Neuronal stem cell (in vitro differentiated cells): ENCODE measurements around the gene ADAD2.
A peak's percentile ranks its signal among the peaks of the same experiment; 100 is the strongest.

ENCODE experiments used
- DNase-seq: peaks from one replicate; pipeline ENCODE4 v3.0.0-alpha.2; 2013; ENCODE audit warnings: low spot score
- H2AFZ ChIP-seq: one replicate; pipeline ENCODE4 v1.6.1; 2013; ENCODE audit warnings: mild to moderate bottlenecking, low read length, inconsistent platforms
- H2AK5ac ChIP-seq: 2 replicates; pipeline ENCODE4 v1.6.1; 2013; ENCODE audit warnings: low read depth, mild to moderate bottlenecking, inconsistent platforms, low read length, moderate library complexity, mixed read lengths
- H2BK120ac ChIP-seq: 2 replicates; pipeline ENCODE4 v1.6.1; 2013; ENCODE audit warnings: low read depth, mild to moderate bottlenecking, inconsistent platforms, low read length, moderate library complexity, mixed read lengths
- H2BK12ac ChIP-seq: one replicate; pipeline ENCODE4 v1.6.1; 2013; ENCODE audit warnings: low read length, inconsistent platforms
- H2BK15ac ChIP-seq: 2 replicates; pipeline ENCODE4 v1.6.1; 2013; ENCODE audit warnings: mild to moderate bottlenecking, low read length, inconsistent platforms, mixed read lengths
- H2BK5ac ChIP-seq: one replicate; pipeline ENCODE4 v1.6.1; 2013; ENCODE audit warnings: inconsistent platforms, mild to moderate bottlenecking, low read length, moderate library complexity
- H3K14ac ChIP-seq: one replicate; pipeline ENCODE4 v1.6.1; 2013; ENCODE audit warnings: low read length, inconsistent platforms
- H3K18ac ChIP-seq: 2 replicates; pipeline ENCODE4 v1.6.1; 2013; ENCODE audit warnings: low read length, inconsistent platforms
- H3K23ac ChIP-seq: 2 replicates; pipeline ENCODE4 v1.6.1; 2013; ENCODE audit warnings: low read depth, mild to moderate bottlenecking, mixed read lengths, low read length, inconsistent platforms; ENCODE audit not compliant: poor library complexity
- H3K27ac ChIP-seq: replicated peaks from 3 replicates; pipeline ENCODE4 v1.5.1; 2013; ENCODE audit warnings: low read length, inconsistent platforms
- H3K27me3 ChIP-seq, 3 experiments: 2 replicates each; pipeline ENCODE4 v1.6.1; 2013; ENCODE audit warnings: low read length in 3 of 3, mild to moderate bottlenecking in 2 of 3, inconsistent platforms in 1 of 3, low read depth in 1 of 3, mixed read lengths in 1 of 3, moderate library complexity in 1 of 3; ENCODE audit not compliant: control insufficient read depth in 3 of 3, insufficient read depth in 3 of 3
- H3K36me3 ChIP-seq, 2 donors: replicated peaks in 1 of 2; 2 replicates each; pipeline ENCODE4 v1.6.1; 2013; ENCODE audit warnings: low read length in 2 of 2; ENCODE audit not compliant: control insufficient read depth in 2 of 2, insufficient read depth in 2 of 2
- H3K4ac ChIP-seq: 2 replicates; pipeline ENCODE4 v1.6.1; 2013; ENCODE audit warnings: inconsistent platforms, mild to moderate bottlenecking, low read length, moderate library complexity
- H3K4me1 ChIP-seq, 2 donors: 1 replicate in 1 of 2; 2 replicates in 1 of 2; pipeline ENCODE4 v1.6.1; 2013; ENCODE audit warnings: low read length in 2 of 2, low read depth in 1 of 2; ENCODE audit not compliant: control insufficient read depth in 2 of 2, insufficient read depth in 1 of 2
- H3K4me2 ChIP-seq: one replicate; pipeline ENCODE4 v1.6.1; 2013; ENCODE audit warnings: mild to moderate bottlenecking, low read length, inconsistent platforms; ENCODE audit not compliant: insufficient read depth, poor library complexity, severe bottlenecking
- H3K4me3 ChIP-seq, 2 donors: 2 replicates each; pipeline ENCODE4 v1.5.1; 2013; ENCODE audit warnings: low read length in 2 of 2, mild to moderate bottlenecking in 2 of 2, inconsistent platforms in 1 of 2, moderate library complexity in 1 of 2
- H3K79me1 ChIP-seq: one replicate; pipeline ENCODE4 v1.6.1; 2013; ENCODE audit warnings: low read depth, mild to moderate bottlenecking, inconsistent platforms, low read length, moderate library complexity
- H3K9ac ChIP-seq: one replicate; pipeline ENCODE4 v1.6.1; 2013; ENCODE audit warnings: mild to moderate bottlenecking, low read depth, low read length, inconsistent platforms; ENCODE audit not compliant: poor library complexity
- H3K9me3 ChIP-seq, 2 donors: replicated peaks in 1 of 2; 2 replicates each; pipeline versions ENCODE3 to v1.6.1; 2013; ENCODE audit warnings: low read length in 2 of 2, mild to moderate bottlenecking in 2 of 2, inconsistent platforms in 1 of 2, low read depth in 1 of 2, mixed read lengths in 1 of 2, moderate library complexity in 1 of 2; ENCODE audit not compliant: control insufficient read depth in 2 of 2, insufficient read depth in 1 of 2
- H4K8ac ChIP-seq: one replicate; pipeline ENCODE4 v1.6.1; 2013; ENCODE audit warnings: low read depth, mild to moderate bottlenecking, inconsistent platforms, low read length, moderate library complexity
- H4K91ac ChIP-seq: one replicate; pipeline ENCODE4 v1.6.1; 2013; ENCODE audit warnings: low read length, low read depth, mild to moderate bottlenecking, inconsistent platforms; ENCODE audit not compliant: poor library complexity
- WGBS, 2 donors: extraction: QIAGEN DNeasy Blood & Tissue Kit; methylation state at CpG; one replicate each; pipeline ENCODE4 v1.1.7; 2013; ENCODE audit warnings: missing lambda C conversion rate in 2 of 2, mixed read lengths in 1 of 2; ENCODE audit not compliant: insufficient read length in 2 of 2, insufficient replicate concordance in 1 of 2; ENCODE audit errors: extremely low coverage in 2 of 2; 5-methylcytosine and 5-hydroxymethylcytosine counted together

ADAD2 gene

GRCh38 chr16:84218176-84218823 is 27.3 kb downstream of the ADAD2 start:
- H4K91ac ChIP-seq = no peak overlapping the region
- no peak overlapping the region for H2AK5ac ChIP-seq
- H3K14ac ChIP-seq = no peak overlapping the region
- H3K4ac ChIP-seq = no peak overlapping the region
- peak overlapping the region; percentile 37 for H2AFZ ChIP-seq
- no peak for DNase-seq
- no peak overlapping the region for H3K27ac ChIP-seq
- no peak overlapping the region for H2BK120ac ChIP-seq
- no peak overlapping the region for H2BK5ac ChIP-seq
- no peak overlapping the region for H2BK12ac ChIP-seq
- H2BK15ac ChIP-seq = no peak overlapping the region
- WGBS, 2 donors = no CpG with 5 or more reads among the region's 17 CpGs
- no peak overlapping the region for H3K23ac ChIP-seq
- H3K4me1 ChIP-seq = peaks cover 3 to 9% of the 10 kb centered on the region in 2 donors
- no peak overlapping the region for H3K18ac ChIP-seq
- H4K8ac ChIP-seq = no peak overlapping the region
- no peaks in the 10 kb centered on the region for H3K9me3 ChIP-seq
- H3K27me3 ChIP-seq = peaks cover 0 to 14% (median 0%) of the 10 kb centered on the region in 3 experiments
- peaks cover 3% of the 10 kb centered on the region for H3K79me1 ChIP-seq
- no peak overlapping the region for H3K4me2 ChIP-seq
- H3K36me3 ChIP-seq = no peaks in the 10 kb centered on the region
- no peak overlapping the region for H3K9ac ChIP-seq
- no peak overlapping the region for H3K4me3 ChIP-seq

- WGBS, 2 donors = no CpG with 5 or more reads among the region's 6 CpGs
- Histone ChIP-seq H3K27ac (no peak overlapping the region), H2BK5ac (no peak overlapping the region), H4K91ac (no peak overlapping the region), H3K4ac (no peak overlapping the region), H3K79me1 (peaks cover 3% of the 10 kb centered on the region), H4K8ac (no peak overlapping the region), H2BK15ac (no peak overlapping the region), H3K23ac (no peak overlapping the region), H2BK12ac (no peak overlapping the region), H3K4me3 (no peak overlapping the region), H3K36me3 (no peaks in the 10 kb centered on the region), H3K27me3 (peaks cover 0 to 14% (median 0%) of the 10 kb centered on the region in 3 experiments), H3K18ac (no peak overlapping the region), H3K4me1 (peaks cover 3 to 9% of the 10 kb centered on the region in 2 donors), H3K9ac (no peak overlapping the region), H2AFZ (peak overlapping the region; percentile 37), H3K4me2 (no peak overlapping the region), H2BK120ac (no peak overlapping the region), H3K14ac (no peak overlapping the region), H2AK5ac (no peak overlapping the region), H3K9me3 (no peaks in the 10 kb centered on the region)
- DNase-seq = no peak
Observed at GRCh38 chr16:84218956-84219355, 28.0 kb downstream of the ADAD2 start.

- Histone ChIP-seq H2BK15ac (no peak overlapping the region), H3K27ac (no peak overlapping the region), H4K8ac (no peak overlapping the region), H3K9ac (no peak overlapping the region), H4K91ac (no peak overlapping the region), H2BK5ac (no peak overlapping the region), H2AFZ (no peak overlapping the region), H3K4me2 (no peak overlapping the region), H2BK120ac (no peak overlapping the region), H3K4ac (no peak overlapping the region), H2BK12ac (no peak overlapping the region), H3K14ac (no peak overlapping the region), H3K23ac (no peak overlapping the region), H3K79me1 (peaks cover 3% of the 10 kb centered on the region), H3K27me3 (peaks cover 0 to 5% (median 0%) of the 10 kb centered on the region in 3 experiments), H3K36me3 (no peaks in the 10 kb centered on the region), H3K4me3 (no peak overlapping the region), H3K18ac (no peak overlapping the region), H2AK5ac (no peak overlapping the region), H3K9me3 (no peaks in the 10 kb centered on the region), H3K4me1 (peaks cover 3 to 9% of the 10 kb centered on the region in 2 donors)
- no CpG with 5 or more reads among the region's 1 CpG for WGBS, 2 donors
- no peak for DNase-seq
Observed at GRCh38 chr16:84220851-84221250, 29.9 kb downstream of the ADAD2 start.

- Histone ChIP-seq H3K4me3 (no peak overlapping the region), H4K8ac (no peak overlapping the region), H3K9me3 (no peaks in the 10 kb centered on the region), H3K4ac (no peak overlapping the region), H2AFZ (no peak overlapping the region), H3K4me1 (peaks cover 8 to 14% of the 10 kb centered on the region in 2 donors), H2AK5ac (no peak overlapping the region), H2BK5ac (no peak overlapping the region), H3K18ac (no peak overlapping the region), H3K27me3 (peaks cover 0 to 5% (median 0%) of the 10 kb centered on the region in 3 experiments), H2BK12ac (no peak overlapping the region), H3K4me2 (no peak overlapping the region), H3K14ac (no peak overlapping the region), H4K91ac (no peak overlapping the region), H3K23ac (no peak overlapping the region), H2BK120ac (no peak overlapping the region), H3K36me3 (no peaks in the 10 kb centered on the region), H3K27ac (no peak overlapping the region), H2BK15ac (no peak overlapping the region), H3K79me1 (peaks cover 3% of the 10 kb centered on the region), H3K9ac (no peak overlapping the region)
- DNase-seq = no peak
- no CpG with 5 or more reads among the region's 4 CpGs for WGBS, 2 donors
Observed at GRCh38 chr16:84223456-84223855, 32.5 kb downstream of the ADAD2 start.
